Breast epithelium (tissue), 4 donors: ENCODE measurements around the gene TMPRSS13. TPM values are rescaled to one million over a fixed set of nuclear protein-coding genes. Genes with fewer than 3 reads are reported as not detected.

Experiments used
- DNase-seq, 2 donors: peaks; one replicate each; pipeline ENCODE4 v3.0.0-alpha.2; 2019; ENCODE audit warnings: low spot score in 2 of 2
- H3K27ac ChIP-seq, 2 donors: fragments of 200-600 bp; sonication (generic) in 1 of 2; one replicate each; pipeline ENCODE4 v1.5.1; 2016 to 2019; ENCODE audit warnings: mild to moderate bottlenecking in 1 of 2
- H3K27me3 ChIP-seq, 2 donors: fragments of 200-600 bp; sonication (generic) in 1 of 2; one replicate each; pipeline versions ENCODE4 v1.5.1 to v1.6.0; 2017 to 2019; ENCODE audit warnings: control low read depth in 1 of 2, mild to moderate bottlenecking in 1 of 2
- H3K36me3 ChIP-seq: fragments of 200-600 bp; one replicate; pipeline ENCODE4 v1.5.1; 2019
- H3K4me1 ChIP-seq, 2 donors: fragments of 200-600 bp; sonication (generic); one replicate each; pipeline ENCODE4 v1.5.1; 2016 to 2019; ENCODE audit warnings: control low read depth in 1 of 2
- H3K4me3 ChIP-seq, 3 donors: fragments of 200-600 bp; sonication (generic); 1 replicate in 2 of 3; 2 replicates in 1 of 3; pipeline ENCODE4 v1.5.1; 2016 to 2019; ENCODE audit warnings: mild to moderate bottlenecking in 3 of 3, moderate library complexity in 2 of 3
- H3K9me3 ChIP-seq, 2 donors: fragments of 200-600 bp; sonication (generic) in 1 of 2; one replicate each; pipeline ENCODE4 v1.5.1; 2016 to 2019; ENCODE audit warnings: control low read depth in 1 of 2
- POLR2A ChIP-seq: fragments of 450-650 bp; IDR thresholded peaks from one replicate; pipeline ENCODE4 v1.6.1; 2016; ENCODE audit warnings: antibody characterized with exemption, mild to moderate bottlenecking, moderate library complexity
- POLR2AphosphoS5 ChIP-seq, 3 donors: sonication (generic); formaldehyde crosslinking; IDR thresholded peaks; one replicate each; pipeline ENCODE4 v1.6.1; 2017; ENCODE audit warnings: antibody characterized with exemption in 3 of 3
- intact Hi-C: fragments of 100-400 bp; cut with DNase I; formaldehyde crosslinking; loops from one replicate; pipeline ENCODE4 v1.15.1; 2023; ENCODE audit warnings: low total_unique reads
- total RNA-seq, 3 donors: library from RNA; depleted of rRNA; stranded (reverse); fragments of >200 nt; gene quantifications; one replicate each; pipeline ENCODE4 v1.1.0, GENCODE V29; 2016
- TF ChIP-seq, protein P1 (sequence below), 3 donors: fragments of 450-650 bp; IDR thresholded peaks; one replicate each; pipeline ENCODE4 v1.5.1; 2016 to 2017; ENCODE audit warnings: antibody characterized with exemption in 3 of 3, mild to moderate bottlenecking in 3 of 3, moderate library complexity in 3 of 3

Gene TMPRSS13
- total RNA-seq, 3 donors from 2014 or later, result 0.32 to 34.0 (median 12.5) TPM

DNA sequence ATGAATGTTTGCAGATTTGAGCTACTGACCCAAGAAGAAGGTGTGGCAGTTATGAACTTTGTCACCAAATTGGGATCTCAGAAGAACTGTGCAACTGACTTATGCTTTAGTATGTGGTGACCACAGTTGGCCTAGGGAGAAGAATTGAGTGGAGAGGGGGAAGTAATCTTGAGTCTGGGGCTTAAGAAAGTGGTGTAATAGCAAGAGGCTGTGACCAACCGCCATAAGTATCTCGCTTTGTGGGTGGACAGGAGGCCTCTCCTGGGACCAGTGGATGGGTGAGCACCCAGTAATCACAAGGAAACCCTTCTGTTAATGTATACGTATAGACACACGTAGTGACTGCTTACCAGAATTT, 44.3 kb upstream of the TMPRSS13 start:
- Histone ChIP-seq H3K9me3 (no peaks in the 10 kb centered on the region), H3K4me3 (no peak overlapping the region), H3K27ac (no peak overlapping the region), H3K36me3 (no peaks in the 10 kb centered on the region), H3K27me3 (no peaks in the 10 kb centered on the region), H3K4me1 (no peaks in the 10 kb centered on the region)
- intact Hi-C loops, result no loop called here
- TF ChIP-seq POLR2A (no peak), POLR2AphosphoS5 (IDR thresholded peaks at IDR 0.05) (no peak)
- TF ChIP-seq, protein P1, sequence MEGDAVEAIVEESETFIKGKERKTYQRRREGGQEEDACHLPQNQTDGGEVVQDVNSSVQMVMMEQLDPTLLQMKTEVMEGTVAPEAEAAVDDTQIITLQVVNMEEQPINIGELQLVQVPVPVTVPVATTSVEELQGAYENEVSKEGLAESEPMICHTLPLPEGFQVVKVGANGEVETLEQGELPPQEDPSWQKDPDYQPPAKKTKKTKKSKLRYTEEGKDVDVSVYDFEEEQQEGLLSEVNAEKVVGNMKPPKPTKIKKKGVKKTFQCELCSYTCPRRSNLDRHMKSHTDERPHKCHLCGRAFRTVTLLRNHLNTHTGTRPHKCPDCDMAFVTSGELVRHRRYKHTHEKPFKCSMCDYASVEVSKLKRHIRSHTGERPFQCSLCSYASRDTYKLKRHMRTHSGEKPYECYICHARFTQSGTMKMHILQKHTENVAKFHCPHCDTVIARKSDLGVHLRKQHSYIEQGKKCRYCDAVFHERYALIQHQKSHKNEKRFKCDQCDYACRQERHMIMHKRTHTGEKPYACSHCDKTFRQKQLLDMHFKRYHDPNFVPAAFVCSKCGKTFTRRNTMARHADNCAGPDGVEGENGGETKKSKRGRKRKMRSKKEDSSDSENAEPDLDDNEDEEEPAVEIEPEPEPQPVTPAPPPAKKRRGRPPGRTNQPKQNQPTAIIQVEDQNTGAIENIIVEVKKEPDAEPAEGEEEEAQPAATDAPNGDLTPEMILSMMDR (IDR thresholded peaks at IDR 0.05), result no peak
- DNase-seq, result no peak

DNA sequence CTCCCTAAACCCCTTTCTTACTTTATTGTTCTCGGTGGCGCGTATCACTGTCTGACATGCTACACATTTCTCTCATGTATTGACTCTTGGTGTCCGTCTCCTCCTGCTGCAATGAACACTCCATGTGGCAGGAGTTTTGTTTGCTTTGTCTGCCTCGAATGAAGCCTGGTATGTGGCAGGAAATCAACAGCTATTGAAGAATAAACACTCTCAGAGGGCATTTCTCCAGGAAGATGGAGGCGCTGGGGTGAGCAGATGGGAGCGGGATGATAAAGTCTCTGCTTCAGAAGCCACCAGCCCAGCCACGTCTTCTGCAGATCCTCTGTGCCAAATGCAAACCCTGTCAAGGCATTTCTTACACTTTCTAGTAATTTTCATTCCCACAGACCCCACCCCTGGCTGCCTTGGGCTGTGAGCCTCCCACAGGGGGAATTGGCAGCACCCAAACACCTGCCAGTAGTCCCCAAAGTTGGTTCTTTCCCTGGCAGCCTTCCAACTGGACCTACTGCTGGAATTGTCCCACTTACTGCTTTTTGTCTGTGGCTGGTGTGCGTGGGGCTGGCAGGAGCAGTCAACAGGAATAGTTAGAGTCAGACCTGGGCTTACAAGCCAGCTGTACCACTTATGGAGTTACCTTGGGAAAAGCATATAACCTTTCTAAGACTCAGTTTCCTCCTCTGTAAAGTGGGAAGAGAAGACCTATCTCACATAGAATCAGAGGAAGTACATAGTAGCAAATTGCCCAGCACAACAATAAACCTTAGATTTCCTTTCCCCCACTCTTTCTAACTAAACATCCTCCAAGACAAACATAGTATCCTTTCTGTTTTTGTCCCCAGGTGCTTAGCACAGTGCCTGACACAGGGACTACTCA, 43.7 kb upstream of the TMPRSS13 start:
- no peaks in the 10 kb centered on the region for H3K4me1 ChIP-seq
- H3K36me3 ChIP-seq, result no peaks in the 10 kb centered on the region
- H3K27me3 ChIP-seq, result no peaks in the 10 kb centered on the region
- H3K9me3 ChIP-seq, result no peaks in the 10 kb centered on the region
- H3K27ac ChIP-seq, result no peak overlapping the region
- TF ChIP-seq POLR2A (no peak), POLR2AphosphoS5 (IDR thresholded peaks at IDR 0.05) (no peak)
- TF ChIP-seq, protein P1 (IDR thresholded peaks at IDR 0.05), result no peak
- intact Hi-C loops, result no loop called here
- no peak for DNase-seq
- H3K4me3 ChIP-seq, result no peak overlapping the region

DNA sequence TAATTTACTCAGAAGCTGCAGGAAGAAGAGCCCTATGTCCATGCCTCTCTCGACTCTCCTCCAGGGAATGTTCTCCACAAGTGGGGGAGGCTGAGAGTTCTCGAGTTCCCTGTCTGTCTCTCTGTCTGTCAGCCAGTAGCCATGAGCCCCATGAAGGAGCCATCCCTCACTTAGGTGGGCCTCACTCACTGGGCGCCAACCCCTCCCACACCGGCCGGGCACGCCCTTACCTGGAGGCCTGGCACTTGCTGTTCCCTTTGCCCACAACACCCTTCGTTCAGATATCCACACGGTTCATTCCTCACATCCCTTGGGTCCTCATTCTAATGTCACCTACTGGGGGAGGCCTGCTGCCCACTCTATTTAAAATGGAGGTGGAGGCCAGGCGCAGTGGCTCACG, 42.8 kb upstream of the TMPRSS13 start:
- Histone ChIP-seq H3K36me3 (no peaks in the 10 kb centered on the region), H3K4me3 (no peak overlapping the region), H3K27me3 (no peaks in the 10 kb centered on the region), H3K4me1 (no peaks in the 10 kb centered on the region), H3K27ac (no peak overlapping the region), H3K9me3 (no peaks in the 10 kb centered on the region)
- no peak for DNase-seq
- intact Hi-C loops, result no loop called here
- TF ChIP-seq, protein P1 (IDR thresholded peaks at IDR 0.05), result no peak
- TF ChIP-seq POLR2A (no peak), POLR2AphosphoS5 (IDR thresholded peaks at IDR 0.05) (no peak)

DNA sequence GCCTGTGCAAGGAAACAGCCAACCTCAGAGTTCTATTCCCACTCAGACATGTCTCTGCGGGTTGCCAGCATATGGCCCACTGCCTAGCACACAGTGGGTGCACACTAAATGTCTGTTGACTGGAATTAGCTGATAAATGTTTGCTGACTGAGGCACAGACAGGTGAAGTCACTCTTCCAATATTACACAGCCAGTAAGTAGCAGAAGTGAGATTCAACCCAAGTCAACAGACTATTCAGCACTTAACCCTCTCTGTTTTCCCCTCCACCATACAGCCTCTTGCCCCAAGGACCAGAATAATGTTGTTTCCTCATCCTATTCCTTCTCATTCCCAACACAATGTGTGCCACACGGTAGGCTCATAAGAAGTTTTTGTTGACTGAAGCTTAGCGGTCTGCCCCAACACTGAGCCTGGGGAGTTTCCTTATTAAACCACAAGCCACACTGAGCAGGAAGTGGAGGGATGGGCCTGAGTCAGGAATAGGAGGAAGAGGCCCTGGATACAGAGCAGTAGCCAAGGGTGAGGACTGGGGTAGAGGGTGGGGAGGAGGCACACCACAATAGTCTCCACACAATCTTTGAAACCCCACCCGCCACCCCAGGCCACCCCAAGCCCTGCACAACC, 41.3 kb upstream of the TMPRSS13 start:
- DNase-seq, result no peak
- H3K4me3 ChIP-seq, result no peak overlapping the region
- no peaks in the 10 kb centered on the region for H3K4me1 ChIP-seq
- no peaks in the 10 kb centered on the region for H3K27me3 ChIP-seq
- TF ChIP-seq, protein P1 (IDR thresholded peaks at IDR 0.05), result no peak
- TF ChIP-seq POLR2A, result no peak
- TF ChIP-seq POLR2AphosphoS5 (IDR thresholded peaks at IDR 0.05), result no peak
- no peaks in the 10 kb centered on the region for H3K36me3 ChIP-seq
- H3K27ac ChIP-seq, result no peak overlapping the region
- H3K9me3 ChIP-seq, result no peaks in the 10 kb centered on the region
- intact Hi-C loops, result no loop called here
